Amygdala (tissue), 56 donors: ENCODE data around the gene KRT35.

Experiments
- DNase-seq, 56 donors: peaks; one replicate each; lab custom pipeline; 2025; lab: John Stamatoyannopoulos, UW

KRT35 gene

GRCh38 chr17:41512546-41513167 is 31.7 kb upstream of the KRT35 start:
- no peak for DNase-seq

GRCh38 chr17:41511716-41512115 is 30.8 kb upstream of the KRT35 start:
- DNase-seq = no peak

- DNase-seq = no peak
These were observed 30.2 kb upstream of the KRT35 start for GRCh38 chr17:41511116-41511515.

GRCh38 chr17:41510251-41511065 is 29.5 kb upstream of the KRT35 start:
- DNase-seq = no peak

- no peak for DNase-seq
These were observed 26.4 kb upstream of the KRT35 start for GRCh38 chr17:41507315-41507880.

- DNase-seq = no peak
These were observed 25.1 kb upstream of the KRT35 start for GRCh38 chr17:41505809-41506767.

- DNase-seq = no peak
These were observed 24.3 kb upstream of the KRT35 start, which contains the start of gene KRT13 for GRCh38 chr17:41505007-41505808. KRT13 (minus strand) TSS chr17:41505612; CDS start chr17:41505550, 62 bp downstream.

- DNase-seq = no peak
These were observed 23.5 kb upstream of the KRT35 start for GRCh38 chr17:41504246-41504977.

GRCh38 chr17:41503202-41503601 is 22.3 kb upstream of the KRT35 start:
- no peak for DNase-seq

GRCh38 chr17:41500131-41500911 is 19.4 kb upstream of the KRT35 start:
- DNase-seq = no peak

- DNase-seq = no peak
These were observed 18.8 kb upstream of the KRT35 start for GRCh38 chr17:41499714-41500113.

GRCh38 chr17:41498276-41498675 is 17.3 kb upstream of the KRT35 start:
- DNase-seq = no peak

GRCh38 chr17:41496803-41497484 is 16.0 kb upstream of the KRT35 start:
- DNase-seq = peak in 9 of 56 donors; percentile 1 to 33 (median 10)

GRCh38 chr17:41494524-41494923 is 13.6 kb upstream of the KRT35 start:
- no peak for DNase-seq

GRCh38 chr17:41492771-41493170 is 11.8 kb upstream of the KRT35 start:
- peak in 1 of 56 donors; percentile 13 for DNase-seq

- no peak for DNase-seq
These were observed 11.4 kb upstream of the KRT35 start for GRCh38 chr17:41492351-41492750.

- DNase-seq = no peak
These were observed 10.5 kb upstream of the KRT35 start for GRCh38 chr17:41491476-41491875.
